HepG2 (cell line): ENCODE measurements around the gene MAPK13. TPM values are rescaled to one million over a fixed set of nuclear protein-coding genes. Genes with fewer than 3 reads are reported as not detected.
A peak's percentile ranks its signal among the peaks of the same experiment; 100 is the strongest.

Source experiments
- ASH2L ChIP-seq: fragments of 300-600, 200-600 bp; sonication (generic); IDR thresholded peaks from 2 replicates; pipeline ENCODE4 v1.7.0; 2017; ENCODE audit warnings: low read depth, mild to moderate bottlenecking, moderate library complexity, mixed read lengths, low read length; ENCODE audit not compliant: insufficient read length
- CTCF ChIP-seq: sonication (generic); formaldehyde crosslinking; IDR thresholded peaks from 2 replicates; pipeline ENCODE4 v1.5.0; 2020; ENCODE audit warnings: mild to moderate bottlenecking, missing genetic modification reagents, moderate library complexity
- DPF2 ChIP-seq: sonication (generic); formaldehyde crosslinking; IDR thresholded peaks from 2 replicates; pipeline ENCODE4 v1.4.0; 2020; ENCODE audit warnings: mild to moderate bottlenecking, low read depth, missing genetic modification reagents, borderline replicate concordance
- ELF4 ChIP-seq: sonication (generic); formaldehyde crosslinking; IDR thresholded peaks from 2 replicates; pipeline ENCODE4 v1.5.0; 2020; ENCODE audit warnings: missing genetic modification reagents, mild to moderate bottlenecking, moderate library complexity, borderline replicate concordance
- ESRRA ChIP-seq: sonication (generic); formaldehyde crosslinking; IDR thresholded peaks from 2 replicates; pipeline ENCODE4 v1.5.1; 2020; ENCODE audit warnings: mild to moderate bottlenecking, low read depth, missing genetic modification reagents
- KAT2B ChIP-seq: fragments of 150-350 bp; IDR thresholded peaks from 2 replicates; pipeline ENCODE4 v1.6.1; 2014; ENCODE audit warnings: low read depth, low read length, borderline replicate concordance
- NFKB2 ChIP-seq: sonication (generic); formaldehyde crosslinking; IDR thresholded peaks from 2 replicates; pipeline ENCODE4 v1.4.0; 2020; ENCODE audit warnings: missing genetic modification reagents, borderline replicate concordance
- RAD21 ChIP-seq: fragments of 450-650 bp; formaldehyde crosslinking; IDR thresholded peaks from 2 replicates; pipeline ENCODE4 v1.5.0; 2020; ENCODE audit warnings: mild to moderate bottlenecking
- ZBTB1 ChIP-seq: sonication (generic); formaldehyde crosslinking; IDR thresholded peaks from 2 replicates; pipeline ENCODE4 v1.4.0; 2020; ENCODE audit warnings: missing genetic modification reagents, borderline replicate concordance
- ZBTB40 ChIP-seq, 2 experiments: fragments of 450-650 bp in 1 of 2; sonication (generic) in 1 of 2; formaldehyde crosslinking in 1 of 2; IDR thresholded peaks; 2 replicates each; pipeline versions ENCODE4 v1.6.1 to v1.8.0; 2016 to 2022; ENCODE audit warnings: antibody characterized with exemption in 1 of 2, mild to moderate bottlenecking in 1 of 2, missing genetic modification reagents in 1 of 2
- ZFYVE20 ChIP-seq: sonication (generic); formaldehyde crosslinking; IDR thresholded peaks from 2 replicates; pipeline ENCODE4 v1.8.0; 2023; ENCODE audit warnings: low read depth, mild to moderate bottlenecking, moderate library complexity, missing genetic modification reagents, borderline replicate concordance
- ZNF430 ChIP-seq: sonication (generic); formaldehyde crosslinking; IDR thresholded peaks from 2 replicates; pipeline ENCODE4 v1.9.0; 2021; ENCODE audit warnings: mild to moderate bottlenecking, missing genetic modification reagents
- ZNF512B ChIP-seq: sonication (generic); formaldehyde crosslinking; IDR thresholded peaks from 2 replicates; pipeline ENCODE4 v1.5.1; 2020; ENCODE audit warnings: missing genetic modification reagents, mild to moderate bottlenecking, borderline replicate concordance
- ZNF768 ChIP-seq: sonication (generic); formaldehyde crosslinking; IDR thresholded peaks from 2 replicates; pipeline ENCODE4 v1.4.0; 2020; ENCODE audit warnings: missing genetic modification reagents
- polyA plus RNA-seq, 8 experiments: library from polyadenylated mRNA; depleted of rRNA in 3 of 8; stranded (reverse) in 7 of 8; unstranded in 1 of 8; fragments of >200 nt; fragmentation: Illumina TruSeq in 4 of 8; extraction: Trizol in 4 of 8; gene quantifications; 2 replicates each; pipeline versions ENCODE4 v1.2.1 to v1.2.3, GENCODE V29; 2011 to 2016; ENCODE audit warnings: low read depth in 4 of 8, missing spikeins in 1 of 8, mixed read lengths in 1 of 8; ENCODE audit not compliant: insufficient read depth in 1 of 8
- total RNA-seq, 5 experiments: library from RNA; depleted of rRNA; stranded (reverse); fragments of >200 nt; fragmentation: Illumina TruSeq; extraction: Trizol; gene quantifications; 2 replicates each; pipeline ENCODE4 v1.2.3, GENCODE V29; 2016; ENCODE audit warnings: low read depth in 1 of 5

MAPK13 gene
- total and polyA plus RNA-seq, 2 of the 13 experiments (the other 11 are each of a cell fraction or from before 2014, with no cell fraction given), result 12.7 to 43.4 TPM

- no peak for TF ChIP-seq ZBTB40 (IDR thresholded peaks at IDR 0.05)
- TF ChIP-seq ZBTB40 (CRISPR knock-in tag; IDR thresholded peaks at IDR 0.05), result peak; percentile 41; the same call in 1 of the 2 replicates
- TF ChIP-seq ZFYVE20, result 0 out of 2 replicates have a peak, but pooled peaks have one; percentile 58
- no peak for TF ChIP-seq NFKB2 (CRISPR knock-in tag)
- peak; percentile 34 for TF ChIP-seq ASH2L
- peak; percentile 93 for TF ChIP-seq ZNF768 (CRISPR knock-in tag)
- TF ChIP-seq DPF2 (CRISPR knock-in tag), result 0 out of 2 replicates have a peak, but pooled peaks have one; percentile 18
- TF ChIP-seq RAD21 (CRISPR knock-in tag), result 0 out of 2 replicates have a peak, but pooled peaks have one; percentile 16
- TF ChIP-seq ZNF430 (CRISPR knock-in tag), result 0 out of 2 replicates have a peak, but pooled peaks have one; percentile 44
- TF ChIP-seq ZNF512B (CRISPR knock-in tag), result no peak
- TF ChIP-seq ELF4 (CRISPR knock-in tag), result no peak
- TF ChIP-seq CTCF (CRISPR knock-in tag), result peak; percentile 37; the same call in 1 of the 2 replicates
- peak; percentile 81; the same call in 1 of the 2 replicates for TF ChIP-seq ESRRA (CRISPR knock-in tag)
- no peak for TF ChIP-seq KAT2B
- no peak for TF ChIP-seq ZBTB1 (CRISPR knock-in tag)
Observed at GRCh38 chr6:36121787-36122494, 8.4 kb upstream of the MAPK13 start (continued).
